Trophoblast cell (in vitro differentiated cells and primary cell): ENCODE data around the gene MRPL47.

ENCODE experiments used
- DNase-seq, 2 donors: peaks; one replicate each; pipeline ENCODE4 v3.0.0-alpha.2; 2016
- H2AFZ ChIP-seq: 2 replicates; pipeline ENCODE4 v1.6.1; 2013; ENCODE audit warnings: low read length, moderate library complexity, mild to moderate bottlenecking; ENCODE audit not compliant: insufficient read depth, poor library complexity
- H2AK5ac ChIP-seq: 2 replicates; pipeline ENCODE4 v1.6.1; 2013; ENCODE audit warnings: mild to moderate bottlenecking, low read length
- H2BK120ac ChIP-seq: 2 replicates; pipeline ENCODE4 v1.6.1; 2013; ENCODE audit warnings: low read length, mild to moderate bottlenecking, moderate library complexity; ENCODE audit not compliant: insufficient read depth, poor library complexity
- H2BK12ac ChIP-seq: 2 replicates; pipeline ENCODE4 v1.6.1; 2013; ENCODE audit warnings: mild to moderate bottlenecking, low read length, moderate library complexity
- H2BK5ac ChIP-seq: 2 replicates; pipeline ENCODE4 v1.6.1; 2013; ENCODE audit warnings: low read length, low read depth, moderate library complexity, mild to moderate bottlenecking; ENCODE audit not compliant: poor library complexity
- H3K14ac ChIP-seq: 2 replicates; pipeline ENCODE4 v1.6.1; 2013; ENCODE audit warnings: mild to moderate bottlenecking, low read length
- H3K18ac ChIP-seq: 2 replicates; pipeline ENCODE4 v1.6.1; 2013; ENCODE audit warnings: mild to moderate bottlenecking, low read length
- H3K23ac ChIP-seq: 2 replicates; pipeline ENCODE4 v1.6.1; 2013; ENCODE audit warnings: low read length
- H3K27ac ChIP-seq: 2 replicates; pipeline ENCODE4 v1.5.1; 2013; ENCODE audit warnings: low read depth, mild to moderate bottlenecking, inconsistent platforms, low read length, moderate library complexity
- H3K27me3 ChIP-seq: 2 replicates; pipeline ENCODE4 v1.6.1; 2013; ENCODE audit warnings: inconsistent platforms, mild to moderate bottlenecking, low read length, moderate library complexity; ENCODE audit not compliant: insufficient read depth
- H3K36me3 ChIP-seq, 2 experiments: 1 replicate in 1 of 2; 2 replicates in 1 of 2; pipeline ENCODE4 v1.6.1; 2013; ENCODE audit warnings: low read length in 2 of 2, mild to moderate bottlenecking in 2 of 2, moderate library complexity in 1 of 2; ENCODE audit not compliant: insufficient read depth in 2 of 2, control insufficient read depth in 1 of 2
- H3K4ac ChIP-seq: 2 replicates; pipeline ENCODE4 v1.6.1; 2013; ENCODE audit warnings: low read depth, mild to moderate bottlenecking, low read length, moderate library complexity
- H3K4me1 ChIP-seq, 2 experiments: 1 replicate in 1 of 2; 2 replicates in 1 of 2; pipeline ENCODE4 v1.6.1; 2013; ENCODE audit warnings: low read length in 2 of 2, mild to moderate bottlenecking in 2 of 2, moderate library complexity in 1 of 2; ENCODE audit not compliant: insufficient read depth in 2 of 2, control insufficient read depth in 1 of 2
- H3K4me2 ChIP-seq: 2 replicates; pipeline ENCODE4 v1.6.1; 2013; ENCODE audit warnings: inconsistent platforms, mild to moderate bottlenecking, low read length, moderate library complexity
- H3K4me3 ChIP-seq: 2 replicates; pipeline ENCODE4 v1.5.1; 2013; ENCODE audit warnings: mild to moderate bottlenecking, low read depth, low read length, inconsistent platforms
- H3K79me1 ChIP-seq: one replicate; pipeline ENCODE4 v1.6.1; 2013; ENCODE audit warnings: low read length
- H3K79me2 ChIP-seq: 2 replicates; pipeline ENCODE4 v1.6.1; 2013; ENCODE audit warnings: low read length, mild to moderate bottlenecking; ENCODE audit not compliant: control insufficient read depth, insufficient read depth, poor library complexity
- H3K9ac ChIP-seq: 2 replicates; pipeline ENCODE4 v1.6.1; 2013; ENCODE audit warnings: mild to moderate bottlenecking, low read length
- H3K9me3 ChIP-seq: 2 replicates; pipeline ENCODE4 v1.6.1; 2013; ENCODE audit warnings: low read depth, mild to moderate bottlenecking, control low read depth, inconsistent platforms, low read length; ENCODE audit not compliant: insufficient read depth
- H4K12ac ChIP-seq: 2 replicates; pipeline ENCODE4 v1.6.1; 2013; ENCODE audit warnings: low read depth, mild to moderate bottlenecking, low read length, moderate library complexity
- H4K8ac ChIP-seq: 2 replicates; pipeline ENCODE4 v1.6.1; 2013; ENCODE audit warnings: low read depth, mild to moderate bottlenecking, low read length, moderate library complexity
- H4K91ac ChIP-seq: one replicate; pipeline ENCODE4 v1.6.1; 2013; ENCODE audit warnings: low read depth, mild to moderate bottlenecking, low read length, moderate library complexity
- WGBS: extraction: QIAGEN DNeasy Blood & Tissue Kit; methylation state at CpG from one replicate; pipeline ENCODE4 v1.1.7; 2013; ENCODE audit warnings: missing lambda C conversion rate; ENCODE audit not compliant: insufficient read length, insufficient coverage; ENCODE audit errors: extremely low coverage; 5-methylcytosine and 5-hydroxymethylcytosine counted together

Gene MRPL47

DNA sequence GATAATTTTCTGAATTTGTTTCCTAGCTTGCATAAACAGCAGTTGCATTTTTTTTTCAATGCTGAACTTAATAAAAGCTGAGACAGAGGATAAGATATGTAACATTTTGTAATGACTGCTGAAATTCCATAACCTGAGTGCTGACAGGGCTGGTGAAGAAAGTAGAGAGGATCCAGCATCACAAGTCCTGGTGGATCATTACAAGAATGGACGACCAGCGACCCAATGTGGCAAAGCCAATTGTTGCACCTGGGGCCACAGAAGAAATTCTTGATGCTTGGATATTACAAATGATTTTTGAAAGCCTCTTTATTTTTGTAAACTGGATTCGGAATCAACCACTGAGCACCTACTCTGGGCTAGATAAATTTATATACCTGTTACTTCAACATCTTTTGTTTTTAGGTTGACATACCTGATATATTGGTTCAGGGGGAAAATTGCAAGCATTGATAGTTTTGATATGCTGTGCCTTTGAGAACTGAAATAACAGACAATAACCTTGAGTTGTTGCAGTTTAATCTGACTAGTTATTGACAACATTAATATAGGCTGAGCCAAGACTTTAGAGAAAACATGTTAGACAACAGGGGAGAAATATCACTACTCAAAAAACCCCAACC lies 45.6 kb downstream of the MRPL47 start:
- H3K4ac ChIP-seq, result no peak overlapping the region
- WGBS, result no CpG with 5 or more reads among the region's 3 CpGs

DNA sequence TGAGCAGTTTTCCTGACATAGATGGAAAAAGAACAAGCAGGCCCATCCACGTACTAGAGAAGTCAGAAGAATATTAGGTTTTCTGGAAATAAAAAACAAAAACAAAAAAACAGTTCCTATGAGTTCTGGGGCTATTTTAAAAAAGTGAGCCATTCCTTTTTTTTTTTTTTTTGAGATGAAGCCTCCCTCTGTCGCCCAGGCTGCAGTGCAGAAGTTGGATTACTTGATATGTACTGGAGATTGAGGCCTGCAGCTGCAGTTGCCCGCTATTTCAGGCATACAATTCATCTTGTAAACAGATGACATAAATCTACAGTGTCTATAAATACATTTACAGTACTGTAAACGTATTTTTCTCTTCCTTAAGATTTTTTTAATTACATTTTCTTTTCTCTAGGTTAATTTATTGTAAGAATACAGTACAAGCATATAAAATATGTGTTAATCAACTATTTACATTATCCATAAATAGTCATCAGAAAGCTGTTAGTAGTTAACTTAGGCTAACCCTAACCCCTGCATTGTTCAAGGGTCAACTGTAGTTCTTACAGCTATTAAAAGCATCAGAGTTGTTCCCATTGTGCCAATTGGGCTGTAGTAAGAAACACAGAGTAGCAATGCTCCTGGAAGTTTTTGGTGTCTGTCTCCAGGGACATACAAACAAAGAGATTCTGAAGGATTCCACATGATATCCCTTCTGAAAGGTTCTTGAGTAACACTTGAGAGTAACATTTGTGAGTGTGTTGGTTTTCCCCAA lies 52.9 kb downstream of the MRPL47 start:
- H3K23ac ChIP-seq, result no peak overlapping the region
- H4K8ac ChIP-seq, result no peak overlapping the region
- no peaks in the 10 kb centered on the region for H3K9me3 ChIP-seq
- no peak overlapping the region for H3K14ac ChIP-seq
- no peak overlapping the region for H3K18ac ChIP-seq
- no peak overlapping the region for H4K91ac ChIP-seq
- H3K4me3 ChIP-seq, result no peak overlapping the region
- H2BK12ac ChIP-seq, result no peak overlapping the region
- H4K12ac ChIP-seq, result no peak overlapping the region
- H3K27ac ChIP-seq, result no peak overlapping the region
- H3K27me3 ChIP-seq, result no peaks in the 10 kb centered on the region
- no peak for DNase-seq
- WGBS, result no CpG with 5 or more reads among the region's 4 CpGs
- H3K4me1 ChIP-seq, result peaks cover 5 to 6% of the 10 kb centered on the region in 2 experiments
- H3K79me2 ChIP-seq, result no peaks in the 10 kb centered on the region
- no peaks in the 10 kb centered on the region for H3K79me1 ChIP-seq
- H2BK5ac ChIP-seq, result no peak overlapping the region
- H2AK5ac ChIP-seq, result no peak overlapping the region
- no peak overlapping the region for H2AFZ ChIP-seq
- H3K9ac ChIP-seq, result no peak overlapping the region
- H3K4ac ChIP-seq, result no peak overlapping the region
- no peak overlapping the region for H2BK120ac ChIP-seq
- no peaks in the 10 kb centered on the region for H3K36me3 ChIP-seq
- no peak overlapping the region for H3K4me2 ChIP-seq

More for the DNA sequence above, 45.6 kb downstream of the MRPL47 start:
- Histone ChIP-seq H3K36me3 (no peaks in the 10 kb centered on the region), H4K91ac (no peak overlapping the region), H3K18ac (no peak overlapping the region), H3K9ac (no peak overlapping the region), H2BK5ac (no peak overlapping the region), H2AK5ac (no peak overlapping the region), H2BK12ac (no peak overlapping the region), H3K4me2 (no peak overlapping the region), H3K4me1 (peaks cover 1 to 2% of the 10 kb centered on the region in 2 experiments), H3K79me2 (peaks cover 8% of the 10 kb centered on the region), H3K27me3 (no peaks in the 10 kb centered on the region), H4K12ac (no peak overlapping the region), H3K14ac (no peak overlapping the region), H3K4me3 (no peak overlapping the region), H4K8ac (no peak overlapping the region), H3K23ac (no peak overlapping the region), H3K27ac (no peak overlapping the region), H2AFZ (no peak overlapping the region), H3K79me1 (peaks cover 5% of the 10 kb centered on the region), H2BK120ac (no peak overlapping the region), H3K9me3 (no peaks in the 10 kb centered on the region)
- DNase-seq, result peak; percentile 51 to 73

DNA sequence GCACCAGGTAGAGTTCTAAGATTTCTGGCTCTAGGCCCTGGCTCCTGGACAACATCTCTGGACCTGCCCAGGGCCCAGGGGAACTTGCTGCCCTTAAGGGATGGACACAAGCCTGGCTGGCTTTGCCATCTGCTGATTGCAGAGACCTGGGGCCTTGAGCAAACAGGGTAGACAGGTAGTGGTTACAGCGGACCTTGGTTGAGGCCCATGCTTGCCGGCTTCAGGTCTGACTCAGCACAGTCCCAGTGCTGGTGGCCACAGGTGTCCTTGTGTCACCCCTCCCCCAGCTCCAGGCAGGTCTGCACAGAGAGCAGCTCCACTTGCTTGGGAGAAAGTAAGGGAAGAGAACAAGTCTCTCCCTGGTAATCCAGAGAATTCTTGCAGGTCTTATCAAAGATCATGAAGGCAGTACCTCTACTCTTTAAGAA lies 57.6 kb downstream of the MRPL47 start:
- H3K79me2 ChIP-seq, result no peaks in the 10 kb centered on the region
- WGBS, result no CpG with 5 or more reads among the region's 2 CpGs
- H2BK120ac ChIP-seq, result no peak overlapping the region
- no peak overlapping the region for H4K91ac ChIP-seq
- H3K36me3 ChIP-seq, result no peaks in the 10 kb centered on the region
- no peak overlapping the region for H2AFZ ChIP-seq
- H3K9me3 ChIP-seq, result no peaks in the 10 kb centered on the region
- H3K18ac ChIP-seq, result no peak overlapping the region
- no peak overlapping the region for H3K4me2 ChIP-seq
- no peak overlapping the region for H3K4ac ChIP-seq
- DNase-seq, result peak; percentile 55 to 57
- no peak overlapping the region for H3K14ac ChIP-seq
- H2BK12ac ChIP-seq, result no peak overlapping the region
- no peak overlapping the region for H2BK5ac ChIP-seq
- peaks cover 2% of the 10 kb centered on the region for H3K79me1 ChIP-seq
- peaks cover 8% of the 10 kb centered on the region in 2 experiments for H3K4me1 ChIP-seq
- H2AK5ac ChIP-seq, result no peak overlapping the region
- H3K27me3 ChIP-seq, result no peaks in the 10 kb centered on the region
- no peak overlapping the region for H4K12ac ChIP-seq
- H3K9ac ChIP-seq, result no peak overlapping the region
- H4K8ac ChIP-seq, result no peak overlapping the region
- no peak overlapping the region for H3K23ac ChIP-seq
- H3K4me3 ChIP-seq, result no peak overlapping the region
- H3K27ac ChIP-seq, result peak overlapping the region; percentile 15

DNA sequence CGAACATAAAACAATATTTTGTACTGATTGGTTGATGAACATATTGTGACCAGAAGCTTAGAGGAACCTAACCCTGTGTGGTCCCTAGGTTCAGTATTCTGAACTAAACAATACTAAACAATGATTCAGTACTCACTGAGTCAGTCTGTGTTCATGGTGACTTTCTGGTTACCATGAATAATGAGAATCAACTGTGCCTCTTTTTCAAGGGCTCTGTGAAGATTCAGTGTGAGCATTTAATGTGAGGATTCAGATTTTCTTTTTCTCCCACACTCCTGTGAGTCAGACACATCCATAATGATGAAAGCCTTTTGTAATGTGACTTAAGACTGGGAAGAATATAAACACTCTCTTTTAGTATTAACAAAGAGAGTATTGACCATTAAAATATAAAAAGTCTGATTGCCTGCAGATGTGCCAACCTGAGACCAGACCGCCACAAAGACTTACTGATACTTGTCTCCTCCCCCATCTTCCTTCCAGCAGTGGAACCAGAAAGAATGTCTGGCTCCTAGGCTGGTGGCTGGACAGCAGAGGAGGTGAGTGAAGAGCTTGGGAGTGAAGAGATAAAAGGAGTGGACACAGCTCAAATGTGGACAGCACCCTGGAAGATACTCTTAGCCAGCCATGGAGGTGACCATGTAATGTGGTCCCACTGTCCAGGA lies 59.3 kb downstream of the MRPL47 start:
- Histone ChIP-seq H3K23ac (no peak overlapping the region), H3K4me1 (peaks cover 8% of the 10 kb centered on the region in 2 experiments), H3K9me3 (no peaks in the 10 kb centered on the region), H3K79me2 (no peaks in the 10 kb centered on the region), H4K91ac (no peak overlapping the region), H2BK120ac (no peak overlapping the region), H3K27ac (no peak overlapping the region), H3K4ac (no peak overlapping the region), H3K4me2 (no peak overlapping the region), H3K36me3 (no peaks in the 10 kb centered on the region), H2AK5ac (no peak overlapping the region), H4K8ac (no peak overlapping the region), H3K18ac (no peak overlapping the region), H3K9ac (no peak overlapping the region), H3K14ac (no peak overlapping the region), H3K4me3 (no peak overlapping the region), H2BK5ac (no peak overlapping the region), H2BK12ac (no peak overlapping the region), H2AFZ (no peak overlapping the region), H3K27me3 (no peaks in the 10 kb centered on the region), H4K12ac (no peak overlapping the region), H3K79me1 (peaks cover 2% of the 10 kb centered on the region)
- no peak for DNase-seq
- WGBS, result no CpG with 5 or more reads among the region's 2 CpGs
